ENCODE results near the gene HAUS6.
"Not testable (repeated sequence)": the region's sequence is repeated elsewhere in the genome, so short reads cannot be mapped to it uniquely, and the experiment has no call there.

The HAUS6 gene

GRCh38 chr9:19102631-19103345, at the start of gene HAUS6:
TSS of gene HAUS6 (minus strand) at chr9:19102904. CDS start at chr9:19102651, 253 bp downstream.
- peak; percentile 97 for DNase-seq (ENCODE audit: low spot score)

- not testable (repeated sequence) for DNase-seq (ENCODE audit: low spot score)
Measured at GRCh38 chr9:19152160-19152498, 49.4 kb upstream of the HAUS6 start.

GRCh38 chr9:19151425-19152159, 48.9 kb upstream of the HAUS6 start:
- DNase-seq (ENCODE audit: low spot score): no peak

GRCh38 chr9:19149230-19149629, 46.5 kb upstream of the HAUS6 start:
- no peak for DNase-seq (ENCODE audit: low spot score)

- no peak for DNase-seq (ENCODE audit: low spot score)
Measured at GRCh38 chr9:19148187-19148586, 45.5 kb upstream of the HAUS6 start.

GRCh38 chr9:19146441-19147024, 43.8 kb upstream of the HAUS6 start:
- no peak for DNase-seq (ENCODE audit: low spot score)

- DNase-seq (ENCODE audit: low spot score): no peak
Measured at GRCh38 chr9:19145881-19146280, 43.2 kb upstream of the HAUS6 start.

- no peak for DNase-seq (ENCODE audit: low spot score)
Measured at GRCh38 chr9:19140259-19140658, 37.6 kb upstream of the HAUS6 start.

GRCh38 chr9:19138084-19138483, 35.4 kb upstream of the HAUS6 start:
- no peak for DNase-seq (ENCODE audit: low spot score)

- no peak for DNase-seq (ENCODE audit: low spot score)
Measured at GRCh38 chr9:19137282-19137681, 34.6 kb upstream of the HAUS6 start.

- no peak for DNase-seq (ENCODE audit: low spot score)
Measured at GRCh38 chr9:19136129-19136528, 33.4 kb upstream of the HAUS6 start.

- no peak for DNase-seq (ENCODE audit: low spot score)
Measured at GRCh38 chr9:19133549-19134345, 31.0 kb upstream of the HAUS6 start.

GRCh38 chr9:19130436-19130835, 27.7 kb upstream of the HAUS6 start:
- no peak for DNase-seq (ENCODE audit: low spot score)

- peak; percentile 40 for DNase-seq (ENCODE audit: low spot score)
Measured at GRCh38 chr9:19127871-19128500, 25.3 kb upstream of the HAUS6 start.

GRCh38 chr9:19124430-19124793, 21.7 kb upstream of the HAUS6 start:
- DNase-seq (ENCODE audit: low spot score): no peak

GRCh38 chr9:19122490-19123042, 19.9 kb upstream of the HAUS6 start:
- no peak for DNase-seq (ENCODE audit: low spot score)

- no peak for DNase-seq (ENCODE audit: low spot score)
Measured at GRCh38 chr9:19120877-19121276, 18.2 kb upstream of the HAUS6 start.

- no peak for DNase-seq (ENCODE audit: low spot score)
Measured at GRCh38 chr9:19119801-19120440, 17.2 kb upstream of the HAUS6 start.

GRCh38 chr9:19119246-19119645, 16.5 kb upstream of the HAUS6 start:
- DNase-seq (ENCODE audit: low spot score): no peak

- no peak for DNase-seq (ENCODE audit: low spot score)
Measured at GRCh38 chr9:19117039-19117716, 14.5 kb upstream of the HAUS6 start.
